HEK293 (cell line): ENCODE results near the gene ZSWIM3.
A peak's percentile ranks its signal among the peaks of the same experiment; 100 is the strongest.

Experiments
- SP3 ChIP-seq: fragments of 450-650 bp; formaldehyde crosslinking; IDR thresholded peaks from 2 replicates; pipeline ENCODE4 v1.5.1; 2016; ENCODE audit warnings: missing biosample characterization, missing genetic modification characterization
- TRIM28 ChIP-seq: IDR thresholded peaks from 2 replicates; pipeline ENCODE4 v1.6.1; 2011; ENCODE audit warnings: low read length, control low read depth, borderline replicate concordance
- WT1 ChIP-seq: fragments of 450-650 bp; formaldehyde crosslinking; IDR thresholded peaks from 2 replicates; pipeline ENCODE4 v1.5.1; 2016; ENCODE audit warnings: missing biosample characterization, missing genetic modification characterization
- ZBTB48 ChIP-seq: fragments of 450-650 bp; formaldehyde crosslinking; IDR thresholded peaks from 2 replicates; pipeline ENCODE4 v1.5.1; 2016; ENCODE audit warnings: missing biosample characterization, missing genetic modification characterization
- ZFP3 ChIP-seq: fragments of 450-650 bp; formaldehyde crosslinking; IDR thresholded peaks from 2 replicates; pipeline ENCODE4 v1.5.1; 2016; ENCODE audit warnings: low read depth, missing biosample characterization, missing genetic modification characterization
- ZFP37 ChIP-seq: fragments of 450-650 bp; formaldehyde crosslinking; IDR thresholded peaks from 2 replicates; pipeline ENCODE4 v1.5.1; 2016; ENCODE audit warnings: missing biosample characterization, missing genetic modification characterization
- ZNF132 ChIP-seq: fragments of 450-650 bp; formaldehyde crosslinking; IDR thresholded peaks from 2 replicates; pipeline ENCODE4 v1.5.1; 2017; ENCODE audit warnings: missing biosample characterization, missing genetic modification characterization, borderline replicate concordance
- ZNF202 ChIP-seq: fragments of 450-650 bp; formaldehyde crosslinking; IDR thresholded peaks from 2 replicates; pipeline ENCODE4 v1.5.1; 2016; ENCODE audit warnings: missing biosample characterization, missing genetic modification characterization, borderline replicate concordance
- ZNF211 ChIP-seq: fragments of 450-650 bp; formaldehyde crosslinking; IDR thresholded peaks from 2 replicates; pipeline ENCODE4 v1.5.1; 2016; ENCODE audit warnings: low read depth, missing biosample characterization, missing genetic modification characterization
- ZNF214 ChIP-seq: fragments of 450-650 bp; formaldehyde crosslinking; IDR thresholded peaks from 2 replicates; pipeline ENCODE4 v1.5.1; 2017; ENCODE audit warnings: missing biosample characterization, mild to moderate bottlenecking, missing genetic modification characterization, borderline replicate concordance
- ZNF248 ChIP-seq: fragments of 450-650 bp; formaldehyde crosslinking; IDR thresholded peaks from 2 replicates; pipeline ENCODE4 v1.5.1; 2017; ENCODE audit warnings: missing biosample characterization, missing genetic modification characterization
- ZNF416 ChIP-seq: fragments of 450-650 bp; formaldehyde crosslinking; IDR thresholded peaks from 2 replicates; pipeline ENCODE4 v1.5.1; 2016; ENCODE audit warnings: missing biosample characterization, missing genetic modification characterization
- ZNF544 ChIP-seq: fragments of 450-650 bp; formaldehyde crosslinking; IDR thresholded peaks from 2 replicates; pipeline ENCODE4 v1.5.0; 2017; ENCODE audit warnings: missing biosample characterization, missing genetic modification characterization
- ZNF561 ChIP-seq: fragments of 450-650 bp; IDR thresholded peaks from 2 replicates; pipeline ENCODE4 v1.5.1; 2018; ENCODE audit warnings: missing biosample characterization, missing genetic modification characterization, borderline replicate concordance
- ZNF596 ChIP-seq: fragments of 450-650 bp; IDR thresholded peaks from 2 replicates; pipeline ENCODE4 v1.5.0; 2018; ENCODE audit warnings: missing biosample characterization, mild to moderate bottlenecking, missing genetic modification characterization, moderate library complexity
- ZNF600 ChIP-seq: fragments of 450-650 bp; formaldehyde crosslinking; IDR thresholded peaks from 2 replicates; pipeline ENCODE4 v1.5.1; 2016; ENCODE audit warnings: missing biosample characterization, missing genetic modification characterization
- ZNF670 ChIP-seq: fragments of 450-650 bp; formaldehyde crosslinking; IDR thresholded peaks from 2 replicates; pipeline ENCODE4 v1.5.1; 2016; ENCODE audit warnings: missing biosample characterization, missing genetic modification characterization, low read depth
- ZNF707 ChIP-seq: fragments of 450-650 bp; formaldehyde crosslinking; IDR thresholded peaks from 2 replicates; pipeline ENCODE4 v1.5.1; 2016; ENCODE audit warnings: missing biosample characterization, missing genetic modification characterization
- ZNF792 ChIP-seq: fragments of 450-650 bp; formaldehyde crosslinking; IDR thresholded peaks from 2 replicates; pipeline ENCODE4 v1.5.1; 2016; ENCODE audit warnings: missing biosample characterization, missing genetic modification characterization
- ZNF837 ChIP-seq: fragments of 450-650 bp; formaldehyde crosslinking; IDR thresholded peaks from 2 replicates; pipeline ENCODE4 v1.5.1; 2016; ENCODE audit warnings: missing biosample characterization, missing genetic modification characterization
- ZSCAN16 ChIP-seq: fragments of 450-650 bp; formaldehyde crosslinking; IDR thresholded peaks from 2 replicates; pipeline ENCODE4 v1.5.1; 2016; ENCODE audit warnings: missing biosample characterization, missing genetic modification characterization
- TF ChIP-seq, protein P1 (sequence below): fragments of 450-650 bp; formaldehyde crosslinking; IDR thresholded peaks from 2 replicates; pipeline ENCODE4 v1.5.1; 2017; ENCODE audit warnings: missing biosample characterization, missing genetic modification characterization
- TF ChIP-seq, protein P2 (sequence below): fragments of 450-650 bp; formaldehyde crosslinking; IDR thresholded peaks from 2 replicates; pipeline ENCODE4 v1.5.1; 2016; ENCODE audit warnings: missing biosample characterization, missing genetic modification characterization
- TF ChIP-seq, protein P3 (sequence below): fragments of 450-650 bp; formaldehyde crosslinking; IDR thresholded peaks from 2 replicates; pipeline ENCODE4 v1.5.1; 2016; ENCODE audit warnings: missing biosample characterization, missing genetic modification characterization
- TF ChIP-seq, protein P4 (sequence below): fragments of 450-650 bp; formaldehyde crosslinking; IDR thresholded peaks from 2 replicates; pipeline ENCODE4 v1.5.1; 2016; ENCODE audit warnings: missing biosample characterization, missing genetic modification characterization
- TF ChIP-seq, protein P5 (sequence below): fragments of 450-650 bp; formaldehyde crosslinking; IDR thresholded peaks from 2 replicates; pipeline ENCODE4 v1.5.1; 2016; ENCODE audit warnings: missing biosample characterization, missing genetic modification characterization, low read depth
- TF ChIP-seq, protein P6 (sequence below): fragments of 450-650 bp; formaldehyde crosslinking; IDR thresholded peaks from 2 replicates; pipeline ENCODE4 v1.5.1; 2017; ENCODE audit warnings: missing biosample characterization, missing genetic modification characterization
- TF ChIP-seq, protein P7 (sequence below): fragments of 450-650 bp; IDR thresholded peaks from 2 replicates; pipeline ENCODE4 v1.5.1; 2018; ENCODE audit warnings: missing biosample characterization, missing genetic modification characterization

ZSWIM3 gene

DNA sequence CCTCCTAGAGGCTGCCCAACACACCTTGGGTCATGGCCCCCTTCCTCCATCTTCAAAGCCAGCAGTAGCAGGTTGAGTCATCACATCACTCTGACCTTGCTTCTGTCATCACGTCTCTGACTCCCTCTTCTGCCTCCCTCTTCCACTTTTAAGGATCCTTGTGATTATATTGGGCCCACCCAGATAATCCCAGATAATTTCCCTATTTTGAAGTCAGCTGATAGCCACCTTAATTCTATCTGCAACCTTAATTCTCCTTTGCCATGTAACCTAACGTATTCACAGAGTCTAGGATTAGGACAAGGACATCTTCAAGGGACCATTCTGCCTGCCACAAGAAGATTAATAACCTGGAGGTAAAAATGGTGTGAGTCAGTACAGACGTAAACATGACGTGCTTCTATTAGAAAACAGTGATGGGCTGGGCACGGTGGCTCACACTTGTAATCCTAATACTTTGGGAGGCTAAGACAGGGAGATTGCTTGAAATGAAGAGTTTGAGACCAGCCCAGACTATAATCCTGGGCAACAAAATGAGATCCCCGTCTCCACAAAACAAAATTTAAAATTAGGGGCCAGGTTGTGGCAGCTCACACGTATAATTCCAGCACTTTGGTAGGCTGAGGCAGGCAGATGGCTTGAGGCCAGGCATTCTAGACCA is 3.3 kb downstream of the ZSWIM3 start (continued):
- TF ChIP-seq, protein P1, sequence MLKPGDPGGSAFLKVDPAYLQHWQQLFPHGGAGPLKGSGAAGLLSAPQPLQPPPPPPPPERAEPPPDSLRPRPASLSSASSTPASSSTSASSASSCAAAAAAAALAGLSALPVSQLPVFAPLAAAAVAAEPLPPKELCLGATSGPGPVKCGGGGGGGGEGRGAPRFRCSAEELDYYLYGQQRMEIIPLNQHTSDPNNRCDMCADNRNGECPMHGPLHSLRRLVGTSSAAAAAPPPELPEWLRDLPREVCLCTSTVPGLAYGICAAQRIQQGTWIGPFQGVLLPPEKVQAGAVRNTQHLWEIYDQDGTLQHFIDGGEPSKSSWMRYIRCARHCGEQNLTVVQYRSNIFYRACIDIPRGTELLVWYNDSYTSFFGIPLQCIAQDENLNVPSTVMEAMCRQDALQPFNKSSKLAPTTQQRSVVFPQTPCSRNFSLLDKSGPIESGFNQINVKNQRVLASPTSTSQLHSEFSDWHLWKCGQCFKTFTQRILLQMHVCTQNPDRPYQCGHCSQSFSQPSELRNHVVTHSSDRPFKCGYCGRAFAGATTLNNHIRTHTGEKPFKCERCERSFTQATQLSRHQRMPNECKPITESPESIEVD (tag by site-specific recombination), result 0 out of 2 replicates have a peak, but pooled peaks have one; percentile 33
- no peak for TF ChIP-seq ZNF211 (tag by site-specific recombination)
- TF ChIP-seq SP3 (tag by site-specific recombination), result no peak
- TF ChIP-seq, protein P2, sequence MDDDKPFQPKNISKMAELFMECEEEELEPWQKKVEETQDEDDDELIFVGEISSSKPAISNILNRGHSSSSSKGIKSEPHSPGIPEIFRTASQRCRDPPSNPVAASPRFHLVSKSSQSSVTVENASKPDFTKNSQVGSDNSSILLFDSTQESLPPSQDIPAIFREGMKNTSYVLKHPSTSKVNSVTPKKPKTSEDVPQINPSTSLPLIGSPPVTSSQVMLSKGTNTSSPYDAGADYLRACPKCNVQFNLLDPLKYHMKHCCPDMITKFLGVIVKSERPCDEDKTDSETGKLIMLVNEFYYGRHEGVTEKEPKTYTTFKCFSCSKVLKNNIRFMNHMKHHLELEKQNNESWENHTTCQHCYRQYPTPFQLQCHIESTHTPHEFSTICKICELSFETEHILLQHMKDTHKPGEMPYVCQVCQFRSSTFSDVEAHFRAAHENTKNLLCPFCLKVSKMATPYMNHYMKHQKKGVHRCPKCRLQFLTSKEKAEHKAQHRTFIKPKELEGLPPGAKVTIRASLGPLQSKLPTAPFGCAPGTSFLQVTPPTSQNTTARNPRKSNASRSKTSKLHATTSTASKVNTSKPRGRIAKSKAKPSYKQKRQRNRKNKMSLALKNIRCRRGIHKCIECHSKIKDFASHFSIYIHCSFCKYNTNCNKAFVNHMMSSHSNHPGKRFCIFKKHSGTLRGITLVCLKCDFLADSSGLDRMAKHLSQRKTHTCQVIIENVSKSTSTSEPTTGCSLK (tag by site-specific recombination), result no peak
- TF ChIP-seq ZFP3 (tag by site-specific recombination), result no peak
- no peak for TF ChIP-seq ZNF561
- no peak for TF ChIP-seq ZNF707 (tag by site-specific recombination)
- no peak for TF ChIP-seq ZSCAN16
- TF ChIP-seq, protein P3, sequence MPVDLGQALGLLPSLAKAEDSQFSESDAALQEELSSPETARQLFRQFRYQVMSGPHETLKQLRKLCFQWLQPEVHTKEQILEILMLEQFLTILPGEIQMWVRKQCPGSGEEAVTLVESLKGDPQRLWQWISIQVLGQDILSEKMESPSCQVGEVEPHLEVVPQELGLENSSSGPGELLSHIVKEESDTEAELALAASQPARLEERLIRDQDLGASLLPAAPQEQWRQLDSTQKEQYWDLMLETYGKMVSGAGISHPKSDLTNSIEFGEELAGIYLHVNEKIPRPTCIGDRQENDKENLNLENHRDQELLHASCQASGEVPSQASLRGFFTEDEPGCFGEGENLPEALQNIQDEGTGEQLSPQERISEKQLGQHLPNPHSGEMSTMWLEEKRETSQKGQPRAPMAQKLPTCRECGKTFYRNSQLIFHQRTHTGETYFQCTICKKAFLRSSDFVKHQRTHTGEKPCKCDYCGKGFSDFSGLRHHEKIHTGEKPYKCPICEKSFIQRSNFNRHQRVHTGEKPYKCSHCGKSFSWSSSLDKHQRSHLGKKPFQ (tag by site-specific recombination), result 0 out of 2 replicates have a peak, but pooled peaks have one; percentile 45
- no peak for TF ChIP-seq ZNF214 (tag by site-specific recombination)
- TF ChIP-seq, protein P4, sequence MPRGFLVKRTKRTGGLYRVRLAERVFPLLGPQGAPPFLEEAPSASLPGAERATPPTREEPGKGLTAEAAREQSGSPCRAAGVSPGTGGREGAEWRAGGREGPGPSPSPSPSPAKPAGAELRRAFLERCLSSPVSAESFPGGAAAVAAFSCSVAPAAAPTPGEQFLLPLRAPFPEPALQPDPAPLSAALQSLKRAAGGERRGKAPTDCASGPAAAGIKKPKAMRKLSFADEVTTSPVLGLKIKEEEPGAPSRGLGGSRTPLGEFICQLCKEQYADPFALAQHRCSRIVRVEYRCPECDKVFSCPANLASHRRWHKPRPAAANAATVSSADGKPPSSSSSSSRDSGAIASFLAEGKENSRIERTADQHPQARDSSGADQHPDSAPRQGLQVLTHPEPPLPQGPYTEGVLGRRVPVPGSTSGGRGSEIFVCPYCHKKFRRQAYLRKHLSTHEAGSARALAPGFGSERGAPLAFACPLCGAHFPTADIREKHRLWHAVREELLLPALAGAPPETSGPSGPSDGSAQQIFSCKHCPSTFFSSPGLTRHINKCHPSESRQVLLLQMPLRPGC (tag by site-specific recombination), result no peak
- TF ChIP-seq ZNF670 (tag by site-specific recombination), result no peak
- TF ChIP-seq ZFP37 (tag by site-specific recombination), result no peak
- TF ChIP-seq, protein P5, sequence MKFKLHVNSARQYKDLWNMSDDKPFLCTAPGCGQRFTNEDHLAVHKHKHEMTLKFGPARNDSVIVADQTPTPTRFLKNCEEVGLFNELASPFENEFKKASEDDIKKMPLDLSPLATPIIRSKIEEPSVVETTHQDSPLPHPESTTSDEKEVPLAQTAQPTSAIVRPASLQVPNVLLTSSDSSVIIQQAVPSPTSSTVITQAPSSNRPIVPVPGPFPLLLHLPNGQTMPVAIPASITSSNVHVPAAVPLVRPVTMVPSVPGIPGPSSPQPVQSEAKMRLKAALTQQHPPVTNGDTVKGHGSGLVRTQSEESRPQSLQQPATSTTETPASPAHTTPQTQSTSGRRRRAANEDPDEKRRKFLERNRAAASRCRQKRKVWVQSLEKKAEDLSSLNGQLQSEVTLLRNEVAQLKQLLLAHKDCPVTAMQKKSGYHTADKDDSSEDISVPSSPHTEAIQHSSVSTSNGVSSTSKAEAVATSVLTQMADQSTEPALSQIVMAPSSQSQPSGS (tag by site-specific recombination), result peak; percentile 28; the same call in 1 of the 2 replicates
- TF ChIP-seq TRIM28, result no peak
- no peak for TF ChIP-seq ZNF248
- no peak for TF ChIP-seq ZNF837 (tag by site-specific recombination)
- peak; percentile 47 for TF ChIP-seq ZNF600 (tag by site-specific recombination)
- TF ChIP-seq ZNF544, result no peak
- no peak for TF ChIP-seq ZNF792
- TF ChIP-seq, protein P6, sequence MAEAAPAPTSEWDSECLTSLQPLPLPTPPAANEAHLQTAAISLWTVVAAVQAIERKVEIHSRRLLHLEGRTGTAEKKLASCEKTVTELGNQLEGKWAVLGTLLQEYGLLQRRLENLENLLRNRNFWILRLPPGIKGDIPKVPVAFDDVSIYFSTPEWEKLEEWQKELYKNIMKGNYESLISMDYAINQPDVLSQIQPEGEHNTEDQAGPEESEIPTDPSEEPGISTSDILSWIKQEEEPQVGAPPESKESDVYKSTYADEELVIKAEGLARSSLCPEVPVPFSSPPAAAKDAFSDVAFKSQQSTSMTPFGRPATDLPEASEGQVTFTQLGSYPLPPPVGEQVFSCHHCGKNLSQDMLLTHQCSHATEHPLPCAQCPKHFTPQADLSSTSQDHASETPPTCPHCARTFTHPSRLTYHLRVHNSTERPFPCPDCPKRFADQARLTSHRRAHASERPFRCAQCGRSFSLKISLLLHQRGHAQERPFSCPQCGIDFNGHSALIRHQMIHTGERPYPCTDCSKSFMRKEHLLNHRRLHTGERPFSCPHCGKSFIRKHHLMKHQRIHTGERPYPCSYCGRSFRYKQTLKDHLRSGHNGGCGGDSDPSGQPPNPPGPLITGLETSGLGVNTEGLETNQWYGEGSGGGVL (tag by site-specific recombination), result peak; percentile 26; the same call in 1 of the 2 replicates
- peak; percentile 78 for TF ChIP-seq WT1 (tag by site-specific recombination)
- no peak for TF ChIP-seq ZNF132
- TF ChIP-seq ZNF416 (tag by site-specific recombination), result no peak
- TF ChIP-seq ZBTB48 (tag by site-specific recombination), result peak; percentile 59
- no peak for TF ChIP-seq ZNF202 (tag by site-specific recombination)
- no peak for TF ChIP-seq ZNF596 (tag by site-specific recombination)
- TF ChIP-seq, protein P7, sequence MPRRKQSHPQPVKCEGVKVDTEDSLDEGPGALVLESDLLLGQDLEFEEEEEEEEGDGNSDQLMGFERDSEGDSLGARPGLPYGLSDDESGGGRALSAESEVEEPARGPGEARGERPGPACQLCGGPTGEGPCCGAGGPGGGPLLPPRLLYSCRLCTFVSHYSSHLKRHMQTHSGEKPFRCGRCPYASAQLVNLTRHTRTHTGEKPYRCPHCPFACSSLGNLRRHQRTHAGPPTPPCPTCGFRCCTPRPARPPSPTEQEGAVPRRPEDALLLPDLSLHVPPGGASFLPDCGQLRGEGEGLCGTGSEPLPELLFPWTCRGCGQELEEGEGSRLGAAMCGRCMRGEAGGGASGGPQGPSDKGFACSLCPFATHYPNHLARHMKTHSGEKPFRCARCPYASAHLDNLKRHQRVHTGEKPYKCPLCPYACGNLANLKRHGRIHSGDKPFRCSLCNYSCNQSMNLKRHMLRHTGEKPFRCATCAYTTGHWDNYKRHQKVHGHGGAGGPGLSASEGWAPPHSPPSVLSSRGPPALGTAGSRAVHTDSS (tag by site-specific recombination), result no peak
